ENCODE results near the gene DIPK1B.

The DIPK1B gene

DNA sequence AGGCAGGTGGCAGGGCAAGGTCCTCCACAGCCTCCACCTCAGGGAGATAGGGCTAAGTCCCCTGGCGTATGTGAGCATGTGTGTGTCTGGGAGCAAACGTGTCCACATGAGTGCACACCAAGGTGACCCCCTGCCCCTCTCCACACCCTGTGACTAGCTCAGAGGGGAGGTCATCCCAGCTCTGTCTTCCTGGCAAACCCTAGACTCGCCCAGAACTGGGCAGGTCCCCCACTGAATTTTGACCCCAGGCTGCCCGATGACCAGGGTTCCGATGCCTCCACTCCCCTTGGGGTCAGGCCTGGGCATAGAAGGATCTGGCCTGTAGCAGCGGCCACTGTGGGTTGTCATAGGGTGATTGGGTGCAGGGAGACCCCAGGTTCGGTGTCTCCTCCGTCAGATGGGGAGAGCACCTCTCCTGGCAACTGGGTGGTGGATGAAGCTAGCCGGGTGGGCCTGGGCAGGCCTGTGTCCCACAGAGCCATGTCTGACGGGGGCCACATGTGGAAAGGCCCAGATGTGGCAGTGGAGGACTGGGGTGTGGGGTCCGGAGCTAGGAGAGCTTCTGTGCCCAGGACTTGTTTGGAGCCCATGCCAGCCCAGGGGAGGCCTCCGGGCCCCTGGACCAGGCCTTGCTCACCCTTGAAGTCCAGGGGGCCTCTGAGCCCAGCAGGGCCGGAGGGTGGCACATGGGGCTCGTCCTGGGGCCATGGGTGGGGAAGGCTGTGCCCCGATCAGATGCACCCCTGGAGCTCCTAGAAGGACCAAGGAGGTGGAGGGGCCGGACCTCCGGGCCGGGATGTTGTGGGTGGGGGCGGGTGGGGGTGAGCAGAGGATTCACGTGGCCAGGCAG is 6.2 kb downstream of the DIPK1B start:
- no peak for DNase-seq (ENCODE audit: low read depth in 1 of 2, low spot score in 1 of 2)

GRCh38 chr9:136719195-136719880 is 7.0 kb downstream of the DIPK1B start:
- no peak for DNase-seq (ENCODE audit: low read depth in 1 of 2, low spot score in 1 of 2)

DNA sequence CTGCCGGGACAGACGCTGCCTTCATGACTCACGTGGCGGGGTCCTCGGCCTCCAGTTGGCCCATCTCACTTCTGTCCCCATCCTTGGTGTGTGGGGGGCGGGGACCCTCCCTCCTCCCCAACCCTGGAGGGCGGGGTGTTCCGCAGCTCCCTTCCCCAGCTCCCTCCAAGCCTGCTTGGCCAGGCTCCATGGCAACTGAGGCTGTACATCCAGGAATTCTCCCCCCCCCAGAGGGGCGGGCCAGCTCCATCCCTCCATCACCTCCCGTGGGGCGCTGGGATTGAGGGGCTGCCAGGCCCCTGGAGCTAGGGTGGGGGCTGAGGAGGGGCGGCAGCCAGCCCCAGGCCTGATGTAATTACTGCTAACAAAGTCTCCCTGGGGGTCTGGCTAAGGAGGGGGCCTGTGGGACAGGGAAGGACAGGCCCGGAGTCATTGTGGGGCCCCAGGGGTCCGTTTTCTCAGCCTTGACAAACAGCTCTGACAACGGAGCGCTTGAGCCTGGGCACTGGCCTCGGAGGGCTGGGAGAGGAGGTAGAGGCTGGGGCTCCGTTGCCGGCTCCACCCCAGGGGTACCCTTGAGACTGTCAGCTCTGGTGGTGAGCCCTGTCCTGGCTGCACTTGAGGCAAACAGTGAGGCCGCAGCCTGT is 8.0 kb downstream of the DIPK1B start:
- no peak for DNase-seq (ENCODE audit: low read depth in 1 of 2, low spot score in 1 of 2)

DNA sequence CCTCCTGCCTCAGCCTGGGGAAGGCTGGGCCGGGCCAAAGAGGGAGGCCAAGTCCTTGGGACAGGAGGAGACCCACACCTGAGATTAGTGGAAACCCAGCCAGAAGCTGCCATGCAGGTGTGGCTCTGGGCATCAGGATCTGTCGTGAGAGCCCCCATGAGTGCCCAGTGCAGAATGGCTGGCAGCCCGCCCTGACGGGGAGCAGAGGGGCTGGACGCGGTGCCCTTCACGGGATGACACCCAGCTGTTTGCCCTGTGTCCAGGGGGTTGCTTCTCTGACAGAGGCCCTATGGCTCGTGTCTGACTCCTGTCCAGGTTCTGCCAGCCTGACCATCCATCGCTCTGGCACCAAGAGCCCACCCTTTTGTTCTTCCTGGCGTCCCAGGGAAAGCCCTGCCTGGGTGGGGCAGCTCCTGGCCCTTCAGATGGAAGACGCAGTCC is 8.5 kb downstream of the DIPK1B start:
- DNase-seq (ENCODE audit: low read depth in 1 of 2, low spot score in 1 of 2), result no peak

GRCh38 chr9:136721339-136722092 is 9.1 kb downstream of the DIPK1B start:
- no peak for DNase-seq (ENCODE audit: low read depth in 1 of 2, low spot score in 1 of 2)

GRCh38 chr9:136722093-136722968 is 10.0 kb downstream of the DIPK1B start:
- no peak for DNase-seq (ENCODE audit: low read depth in 1 of 2, low spot score in 1 of 2)

- DNase-seq (ENCODE audit: low read depth in 1 of 2, low spot score in 1 of 2), result no peak
Measured at GRCh38 chr9:136722969-136723356, 10.6 kb downstream of the DIPK1B start.

DNA sequence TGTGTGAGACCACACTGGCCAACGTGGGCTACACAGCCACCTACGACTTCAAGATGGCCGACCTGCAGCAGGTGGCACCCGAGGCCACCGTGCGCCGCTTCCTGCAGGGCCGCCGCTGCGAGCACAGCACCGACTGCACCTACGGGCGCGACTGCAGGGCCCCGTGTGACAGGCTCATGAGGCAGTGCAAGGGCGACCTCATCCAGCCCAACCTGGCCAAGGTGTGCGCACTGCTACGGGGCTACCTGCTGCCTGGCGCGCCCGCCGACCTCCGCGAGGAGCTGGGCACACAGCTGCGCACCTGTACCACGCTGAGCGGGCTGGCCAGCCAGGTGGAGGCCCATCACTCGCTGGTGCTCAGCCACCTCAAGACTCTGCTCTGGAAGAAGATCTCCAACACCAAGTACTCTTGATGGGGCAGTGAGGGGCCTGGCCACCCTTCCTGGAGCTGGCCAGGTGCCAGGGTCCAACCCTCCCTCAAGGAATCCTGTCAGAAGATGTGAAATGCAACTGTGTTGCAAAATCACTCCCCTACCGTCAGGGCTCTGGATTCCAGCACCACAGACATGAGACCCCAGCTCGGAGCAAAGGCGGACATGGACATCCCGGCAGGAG is 11.1 kb downstream of the DIPK1B start:
- no peak for DNase-seq (ENCODE audit: low read depth in 1 of 2, low spot score in 1 of 2)

- no peak for DNase-seq (ENCODE audit: low read depth in 1 of 2, low spot score in 1 of 2)
Measured at GRCh38 chr9:136723989-136724388, 11.6 kb downstream of the DIPK1B start.

DNA sequence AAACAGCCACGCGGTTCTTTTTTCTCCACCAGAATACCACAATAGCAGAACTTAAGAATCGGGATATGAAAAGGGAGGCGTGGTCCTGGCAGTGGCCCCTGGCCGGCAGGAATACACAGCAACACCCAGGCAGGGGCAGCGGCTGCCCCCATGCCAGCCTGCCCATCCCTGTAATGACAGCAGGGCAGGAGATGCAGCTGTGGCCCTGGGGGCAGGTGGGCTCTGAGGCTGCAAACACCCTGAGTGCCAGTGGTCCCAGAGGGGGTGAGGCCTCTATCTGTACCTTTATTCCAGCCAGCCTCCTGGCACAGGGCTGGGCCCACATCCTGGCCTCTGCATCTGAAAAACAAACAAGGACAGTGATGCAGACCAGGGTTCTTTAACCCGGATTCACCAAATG is 12.4 kb downstream of the DIPK1B start:
- no peak for DNase-seq (ENCODE audit: low read depth in 1 of 2, low spot score in 1 of 2)

- DNase-seq (ENCODE audit: low read depth in 1 of 2, low spot score in 1 of 2), result no peak
Measured at GRCh38 chr9:136725612-136726011, 13.2 kb downstream of the DIPK1B start.

DNA sequence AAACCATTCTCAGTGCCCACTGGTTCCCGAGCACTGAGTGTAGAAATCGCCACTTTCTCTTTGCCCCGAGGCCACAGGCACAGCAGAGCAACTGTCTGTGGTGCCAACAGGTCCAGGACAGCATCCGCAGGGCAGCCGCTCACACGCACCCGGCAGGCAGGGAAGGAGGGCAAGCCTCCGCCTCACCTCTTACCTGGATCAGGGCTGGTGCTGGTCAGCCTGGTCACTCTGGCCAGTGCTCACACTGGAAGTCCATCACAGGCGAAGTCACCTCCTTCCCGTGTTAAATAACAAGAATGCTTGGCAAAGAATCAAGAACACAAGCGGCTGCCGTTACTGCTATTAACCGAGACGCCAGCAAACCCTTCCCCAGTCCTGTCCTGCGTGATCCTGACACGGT is 13.7 kb downstream of the DIPK1B start:
- DNase-seq (ENCODE audit: low read depth in 1 of 2, low spot score in 1 of 2), result no peak

DNA sequence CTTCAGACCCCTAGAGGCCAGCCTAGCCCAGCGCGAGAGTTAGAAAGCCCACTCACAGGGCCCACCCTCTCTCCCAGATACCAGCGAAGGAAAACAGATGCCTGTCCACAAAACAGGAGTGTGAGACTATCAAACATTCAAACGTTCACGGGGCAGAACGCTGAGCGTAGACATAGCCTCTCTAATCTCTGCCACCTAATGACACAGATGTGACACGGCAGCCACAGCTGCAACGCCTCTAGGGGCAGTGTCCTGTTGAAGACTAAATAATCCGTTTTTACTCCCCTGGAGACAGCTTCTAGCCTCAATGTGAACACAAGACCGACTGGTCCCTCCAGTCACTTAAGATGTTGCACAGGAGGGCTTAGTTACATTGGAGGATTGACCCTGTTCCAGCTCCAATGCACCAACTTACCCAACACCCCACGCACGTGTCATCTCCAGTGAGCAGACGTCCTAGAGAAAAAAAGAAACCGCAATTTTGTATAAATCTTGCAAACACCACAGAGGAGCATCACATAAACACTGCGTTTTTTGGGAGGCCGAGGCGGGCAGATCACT is 14.3 kb downstream of the DIPK1B start:
- DNase-seq (ENCODE audit: low read depth in 1 of 2, low spot score in 1 of 2), result no peak

DNA sequence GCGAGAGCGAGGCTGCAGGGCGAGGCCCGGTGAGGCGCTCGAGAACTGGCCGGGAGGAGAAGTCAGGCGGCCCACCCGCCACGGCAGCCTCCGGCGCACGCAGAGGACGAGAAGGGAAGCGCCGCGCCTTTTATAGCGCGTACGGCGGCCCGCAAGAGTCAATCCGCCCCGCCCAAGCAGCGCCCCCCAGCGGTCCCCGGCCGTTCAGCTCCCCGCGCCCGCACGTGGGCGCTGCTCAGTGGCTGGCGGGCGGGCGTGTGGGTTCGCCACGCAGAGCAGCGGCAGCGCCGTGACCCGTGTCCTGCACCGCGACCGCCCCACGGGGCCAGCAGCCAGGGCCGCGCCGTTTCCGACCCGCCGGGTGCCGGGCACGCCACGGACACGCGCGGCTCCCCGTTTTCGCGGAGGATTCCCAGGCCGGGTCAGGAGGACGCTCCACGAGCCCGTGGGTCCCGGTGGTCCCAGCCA is 15.7 kb downstream of the DIPK1B start:
- peak; percentile 88 to 92 for DNase-seq (ENCODE audit: low read depth in 1 of 2, low spot score in 1 of 2)

DNA sequence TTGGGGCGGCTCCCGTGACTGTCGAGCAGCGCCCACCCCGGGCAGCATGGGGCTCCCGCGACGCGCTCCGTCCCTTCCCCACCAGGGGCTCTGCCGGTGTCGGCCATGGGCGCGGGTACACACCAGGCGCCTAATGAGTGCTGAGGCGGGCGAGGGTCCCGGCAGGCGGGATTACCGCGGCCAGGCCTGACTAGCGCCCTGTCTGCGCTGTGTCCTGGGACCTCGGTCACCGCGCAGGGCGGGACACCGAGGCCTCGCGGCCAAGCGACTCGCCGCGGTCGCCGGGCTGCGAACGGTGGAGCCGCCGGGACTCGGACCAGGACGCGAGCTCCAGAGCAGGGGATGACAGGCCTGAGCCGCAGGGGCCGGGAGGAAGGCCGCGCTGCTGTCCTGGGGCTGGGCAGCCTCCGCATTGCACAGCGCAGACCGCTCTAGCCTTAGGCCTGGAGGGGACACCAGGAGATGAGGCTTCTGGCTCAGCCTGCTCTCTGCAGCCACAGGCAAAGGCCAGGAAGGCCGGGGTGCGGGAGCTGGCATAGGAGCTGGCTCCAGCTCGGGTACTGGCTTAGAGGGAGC is 16.3 kb downstream of the DIPK1B start:
- DNase-seq (ENCODE audit: low read depth in 1 of 2, low spot score in 1 of 2), result no peak

DNA sequence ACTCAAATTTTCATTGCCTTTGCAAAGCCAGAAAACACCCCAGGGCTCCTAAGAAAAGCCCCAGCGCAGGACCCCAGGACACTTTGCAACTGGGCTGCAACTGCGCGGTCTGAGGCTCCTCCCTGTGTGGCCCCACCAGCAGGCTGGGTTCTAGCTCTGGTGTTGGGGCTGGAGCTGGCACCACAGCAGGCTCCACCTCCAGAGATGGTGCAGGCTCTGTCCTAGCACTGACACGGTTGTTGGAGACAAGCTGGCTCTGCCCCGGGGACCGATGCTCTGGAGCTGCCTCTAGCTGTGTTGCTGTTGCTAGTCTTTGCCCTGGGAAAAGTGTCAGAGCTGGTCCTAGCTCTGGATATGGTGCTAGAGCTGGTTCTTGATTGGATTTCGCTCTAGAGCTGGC is 16.8 kb downstream of the DIPK1B start:
- no peak for DNase-seq (ENCODE audit: low read depth in 1 of 2, low spot score in 1 of 2)

GRCh38 chr9:136729926-136730325 is 17.6 kb downstream of the DIPK1B start:
- DNase-seq (ENCODE audit: low read depth in 1 of 2, low spot score in 1 of 2), result no peak

- DNase-seq (ENCODE audit: low read depth in 1 of 2, low spot score in 1 of 2), result no peak
Measured at GRCh38 chr9:136732444-136733178, 20.2 kb downstream of the DIPK1B start.

All from activated CD4-positive, alpha-beta T cell treated with anti-CD3 and anti-CD28 coated beads, Interleukin-2, amount 50 U/mL, for 24 hours (primary cell).